Right atrium auricular region (tissue), 2 donors: ENCODE measurements around the gene DROSHA. TPM values are rescaled to one million over a fixed set of nuclear protein-coding genes. Genes with fewer than 3 reads are reported as not detected.

Experiments used
- DNase-seq: peaks from one replicate; pipeline ENCODE4 v3.0.0-alpha.2; 2019; ENCODE audit warnings: low spot score
- H3K27ac ChIP-seq, 2 donors: fragments of 200-600 bp; sonication (generic); 1 replicate in 1 of 2; 2 replicates in 1 of 2; pipeline ENCODE4 v1.5.1; 2016 to 2019
- H3K27me3 ChIP-seq, 2 donors: fragments of 200-600 bp; sonication (generic); one replicate each; pipeline versions ENCODE4 v1.5.1 to v1.6.0; 2017 to 2019
- H3K36me3 ChIP-seq: fragments of 200-600 bp; sonication (generic); one replicate; pipeline ENCODE4 v1.5.1; 2016
- H3K4me1 ChIP-seq, 2 donors: fragments of 200-600 bp; sonication (generic); one replicate each; pipeline versions ENCODE4 v1.5.1 to v1.6.0; 2017 to 2019
- H3K4me3 ChIP-seq, 2 donors: fragments of 200-600 bp; sonication (generic); 1 replicate in 1 of 2; 2 replicates in 1 of 2; pipeline ENCODE4 v1.5.1; 2017 to 2019; ENCODE audit warnings: mild to moderate bottlenecking in 1 of 2, moderate library complexity in 1 of 2
- H3K9me3 ChIP-seq, 2 donors: fragments of 200-600 bp; sonication (generic); one replicate each; pipeline ENCODE4 v1.5.1; 2019
- total RNA-seq, 2 donors: library from RNA; depleted of rRNA; stranded (reverse); fragments of >200 nt; gene quantifications; one replicate each; pipeline ENCODE4 v1.1.0, GENCODE V29; 2016
- TF ChIP-seq, protein P1 (sequence below), 2 donors: fragments of 200-600 bp; sonication (generic); IDR thresholded peaks; one replicate each; pipeline ENCODE4 v1.5.1; 2019; ENCODE audit warnings: antibody characterized with exemption in 2 of 2

The DROSHA gene
- total RNA-seq, 2 donors from 2014 or later: 27.3 to 28.5 TPM

DNA sequence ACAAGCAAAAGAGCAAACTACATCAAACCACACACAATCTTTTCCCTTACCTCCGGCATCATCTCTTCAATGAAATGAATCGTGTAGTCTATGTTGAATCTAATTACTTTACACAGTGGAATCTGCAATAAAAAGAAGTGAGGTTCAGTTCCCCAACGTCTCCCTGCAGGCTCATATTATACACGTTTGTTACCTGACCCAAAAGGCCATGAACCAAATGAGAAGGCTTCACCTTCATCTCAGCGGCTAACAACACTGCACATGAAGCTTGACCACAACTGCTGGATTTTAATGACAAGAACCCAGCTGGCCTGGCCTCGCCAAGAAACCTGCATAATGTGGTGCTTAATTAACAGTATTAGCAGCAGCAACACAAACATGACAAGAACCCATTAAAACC, 45.5 kb downstream of the DROSHA start:
- Histone ChIP-seq H3K36me3 (peaks cover 32% of the 10 kb centered on the region), H3K27me3 (no peaks in the 10 kb centered on the region), H3K4me3 (no peak overlapping the region), H3K4me1 (no peaks in the 10 kb centered on the region), H3K27ac (no peak overlapping the region), H3K9me3 (no peaks in the 10 kb centered on the region)
- TF ChIP-seq, protein P1, sequence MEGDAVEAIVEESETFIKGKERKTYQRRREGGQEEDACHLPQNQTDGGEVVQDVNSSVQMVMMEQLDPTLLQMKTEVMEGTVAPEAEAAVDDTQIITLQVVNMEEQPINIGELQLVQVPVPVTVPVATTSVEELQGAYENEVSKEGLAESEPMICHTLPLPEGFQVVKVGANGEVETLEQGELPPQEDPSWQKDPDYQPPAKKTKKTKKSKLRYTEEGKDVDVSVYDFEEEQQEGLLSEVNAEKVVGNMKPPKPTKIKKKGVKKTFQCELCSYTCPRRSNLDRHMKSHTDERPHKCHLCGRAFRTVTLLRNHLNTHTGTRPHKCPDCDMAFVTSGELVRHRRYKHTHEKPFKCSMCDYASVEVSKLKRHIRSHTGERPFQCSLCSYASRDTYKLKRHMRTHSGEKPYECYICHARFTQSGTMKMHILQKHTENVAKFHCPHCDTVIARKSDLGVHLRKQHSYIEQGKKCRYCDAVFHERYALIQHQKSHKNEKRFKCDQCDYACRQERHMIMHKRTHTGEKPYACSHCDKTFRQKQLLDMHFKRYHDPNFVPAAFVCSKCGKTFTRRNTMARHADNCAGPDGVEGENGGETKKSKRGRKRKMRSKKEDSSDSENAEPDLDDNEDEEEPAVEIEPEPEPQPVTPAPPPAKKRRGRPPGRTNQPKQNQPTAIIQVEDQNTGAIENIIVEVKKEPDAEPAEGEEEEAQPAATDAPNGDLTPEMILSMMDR (IDR thresholded peaks at IDR 0.05): no peak
- no peak for DNase-seq

DNA sequence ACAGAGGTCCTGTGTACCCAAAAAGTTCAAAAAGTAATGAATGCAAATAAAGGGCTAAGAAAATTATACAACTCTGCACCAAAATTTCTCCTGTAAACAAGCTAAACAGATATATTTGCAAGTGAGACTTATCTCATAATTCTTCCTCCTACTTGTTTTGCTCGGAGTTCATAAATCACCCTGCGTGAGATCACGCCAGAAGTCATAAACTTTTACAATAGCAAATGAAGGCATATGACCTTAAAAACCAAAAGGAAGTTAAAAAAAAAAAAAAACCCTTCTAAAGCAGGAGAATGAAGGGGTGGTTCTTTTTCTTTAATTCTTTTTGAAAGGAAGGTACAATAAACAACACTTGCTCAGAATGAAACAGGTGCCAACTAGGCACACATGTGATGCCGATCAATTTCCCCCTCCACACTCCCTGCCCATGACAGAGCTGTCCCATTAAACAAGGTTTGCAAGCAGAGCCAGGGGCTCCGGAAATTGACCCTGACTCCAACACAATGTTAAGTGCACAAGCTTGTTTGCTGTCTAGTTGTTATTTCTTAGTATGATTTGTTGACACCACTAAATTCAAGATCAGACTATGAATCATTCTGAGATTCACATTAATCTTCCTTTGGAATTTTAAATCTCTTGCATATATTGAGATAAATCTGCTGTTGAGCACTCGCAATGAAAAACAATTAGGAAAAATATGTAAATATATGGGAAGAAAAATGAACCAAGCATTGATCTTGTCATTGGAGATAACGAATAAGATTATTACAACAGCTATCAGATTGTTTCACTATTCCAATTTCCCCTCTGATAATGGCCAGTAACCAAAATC, 46.3 kb downstream of the DROSHA start:
- no peaks in the 10 kb centered on the region for H3K27me3 ChIP-seq
- no peaks in the 10 kb centered on the region for H3K9me3 ChIP-seq
- DNase-seq: no peak
- TF ChIP-seq, protein P1 (IDR thresholded peaks at IDR 0.05): no peak
- no peak overlapping the region for H3K4me3 ChIP-seq
- H3K4me1 ChIP-seq: no peaks in the 10 kb centered on the region
- H3K36me3 ChIP-seq: peaks cover 32% of the 10 kb centered on the region
- H3K27ac ChIP-seq: no peak overlapping the region

DNA sequence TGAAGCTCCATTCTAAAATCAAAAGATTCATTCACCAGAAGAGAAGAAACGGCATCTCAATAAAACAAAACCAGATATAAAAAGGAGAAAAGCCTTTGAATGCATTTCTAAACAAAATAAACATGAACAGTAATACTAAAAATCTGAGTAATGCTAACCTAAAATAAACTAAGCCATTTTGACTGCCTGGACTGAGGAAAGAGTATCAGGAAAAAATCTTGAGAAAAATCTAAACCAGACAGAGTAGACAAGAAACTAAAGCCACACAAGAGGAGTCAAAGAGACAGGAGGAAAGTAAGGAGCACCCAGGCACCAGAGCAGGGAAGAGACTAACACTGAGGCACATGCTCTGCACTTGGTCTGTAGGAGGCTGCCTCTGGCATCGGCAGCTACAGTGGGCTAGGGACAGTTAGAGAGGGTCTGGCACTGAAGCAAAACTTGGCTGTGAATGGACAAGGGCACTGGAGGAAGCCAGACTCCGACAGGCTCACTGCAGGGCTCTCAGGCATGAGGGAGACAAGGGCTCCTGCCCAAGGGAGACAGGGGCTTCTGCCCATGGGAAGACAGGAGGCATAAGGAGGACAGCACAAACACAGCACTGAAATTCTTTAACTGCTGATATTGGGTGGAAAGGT, 50.2 kb downstream of the DROSHA start:
- Histone ChIP-seq H3K9me3 (no peaks in the 10 kb centered on the region), H3K4me1 (no peaks in the 10 kb centered on the region), H3K4me3 (no peak overlapping the region), H3K27me3 (no peaks in the 10 kb centered on the region), H3K36me3 (peaks cover 25% of the 10 kb centered on the region), H3K27ac (no peak overlapping the region)
- TF ChIP-seq, protein P1 (IDR thresholded peaks at IDR 0.05): no peak
- DNase-seq: no peak

DNA sequence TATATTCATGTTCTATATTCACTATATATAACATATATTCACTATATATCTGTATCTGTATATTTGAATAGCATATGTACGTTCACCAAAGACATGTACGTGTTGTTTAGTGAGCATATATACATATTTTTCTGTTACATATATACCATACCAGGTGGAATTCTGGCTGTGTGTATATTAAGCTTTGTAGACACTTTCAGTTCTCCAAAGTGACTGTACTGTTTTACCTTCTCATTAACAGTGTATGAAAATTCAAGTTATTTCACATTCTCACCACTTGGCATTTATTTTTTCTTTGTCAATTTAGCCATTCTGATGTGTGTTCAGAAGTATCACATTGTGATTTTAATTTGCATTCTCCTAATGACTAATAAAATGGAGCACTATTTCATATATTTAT, 52.2 kb downstream of the DROSHA start:
- peaks cover 22% of the 10 kb centered on the region for H3K36me3 ChIP-seq
- DNase-seq: no peak
- no peak overlapping the region for H3K27ac ChIP-seq
- TF ChIP-seq, protein P1 (IDR thresholded peaks at IDR 0.05): no peak
- H3K4me3 ChIP-seq: no peak overlapping the region
- no peaks in the 10 kb centered on the region for H3K9me3 ChIP-seq
- no peaks in the 10 kb centered on the region for H3K27me3 ChIP-seq
- H3K4me1 ChIP-seq: no peaks in the 10 kb centered on the region

DNA sequence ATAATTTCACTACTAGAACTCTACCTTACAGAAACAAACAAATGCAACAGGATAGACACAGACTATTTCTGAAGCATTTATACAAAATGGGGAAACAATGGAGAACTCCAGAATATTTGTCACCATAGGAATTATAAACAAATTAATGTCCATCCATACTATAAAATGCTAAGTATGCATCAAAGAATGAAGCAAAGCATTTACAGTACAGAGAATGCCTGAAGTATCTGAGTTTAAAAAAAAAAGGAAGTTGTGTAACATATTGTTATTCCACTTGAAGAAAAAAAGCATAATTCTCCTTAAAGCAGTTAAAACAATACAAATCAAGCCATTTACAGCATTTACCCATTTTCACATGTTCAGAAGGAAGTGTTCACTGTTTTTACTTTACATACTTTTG, 53.0 kb downstream of the DROSHA start:
- TF ChIP-seq, protein P1 (IDR thresholded peaks at IDR 0.05): no peak
- peaks cover 16% of the 10 kb centered on the region for H3K36me3 ChIP-seq
- H3K9me3 ChIP-seq: no peaks in the 10 kb centered on the region
- H3K27me3 ChIP-seq: no peaks in the 10 kb centered on the region
- H3K4me1 ChIP-seq: no peaks in the 10 kb centered on the region
- DNase-seq: no peak
- H3K4me3 ChIP-seq: no peak overlapping the region
- no peak overlapping the region for H3K27ac ChIP-seq
